ENCODE measurements around the gene GGCX. TPM values are rescaled to one million over a fixed set of nuclear protein-coding genes. Genes with fewer than 3 reads are reported as not detected.

GGCX gene
- total RNA-seq, 2 donors from 2014 or later, result 25.7 to 49.9 TPM

- peak overlapping the region; percentile 27 to 34 for H3K9ac ChIP-seq (ENCODE audit: low read depth in 2 of 2, low read length in 2 of 2)
- H3K4me3 ChIP-seq, result no peak overlapping the region
- H3K4me1 ChIP-seq, result peaks cover 10% of the 10 kb centered on the region
- no peak for TF ChIP-seq CTCF (IDR thresholded peaks at IDR 0.05)
- H3K27me3 ChIP-seq, result no peaks in the 10 kb centered on the region
- no peak for DNase-seq
- H3K9me3 ChIP-seq, result no peaks in the 10 kb centered on the region
- intact Hi-C loops (cut with DNase I), result no loop called here
- H3K36me3 ChIP-seq, result no peaks in the 10 kb centered on the region
- peak overlapping the region; percentile 55 for H3K27ac ChIP-seq
These were observed 54.5 kb downstream of the GGCX start for GRCh38 chr2:85506768-85507181.

- no peaks in the 10 kb centered on the region for H3K9me3 ChIP-seq
- no peak for DNase-seq
- peaks cover 7% of the 10 kb centered on the region for H3K4me1 ChIP-seq
- peak overlapping the region; percentile 2 for H3K27ac ChIP-seq
- H3K9ac ChIP-seq (ENCODE audit: low read depth in 2 of 2, low read length in 2 of 2), result no peak overlapping the region
- TF ChIP-seq CTCF (IDR thresholded peaks at IDR 0.05), result no peak
- no peaks in the 10 kb centered on the region for H3K36me3 ChIP-seq
- H3K4me3 ChIP-seq, result no peak overlapping the region
- H3K27me3 ChIP-seq, result no peaks in the 10 kb centered on the region
- intact Hi-C loops (cut with DNase I), result no loop called here
These were observed 55.6 kb downstream of the GGCX start for GRCh38 chr2:85505551-85506238.

GRCh38 chr2:85504778-85505261 is 56.5 kb downstream of the GGCX start:
- Histone ChIP-seq H3K4me3 (no peak overlapping the region), H3K9me3 (no peaks in the 10 kb centered on the region), H3K9ac (ENCODE audit: low read depth in 2 of 2, low read length in 2 of 2) (no peak overlapping the region), H3K4me1 (peaks cover 7% of the 10 kb centered on the region), H3K27ac (no peak overlapping the region), H3K27me3 (no peaks in the 10 kb centered on the region), H3K36me3 (no peaks in the 10 kb centered on the region)
- TF ChIP-seq CTCF (IDR thresholded peaks at IDR 0.05), result no peak
- no peak for DNase-seq
- intact Hi-C loops (cut with DNase I), result no loop called here

GRCh38 chr2:85503851-85504777 is 57.2 kb downstream of the GGCX start:
- Histone ChIP-seq H3K27ac (peak overlapping the region; percentile 18), H3K9me3 (no peaks in the 10 kb centered on the region), H3K4me3 (no peak overlapping the region), H3K4me1 (peaks cover 12% of the 10 kb centered on the region), H3K27me3 (no peaks in the 10 kb centered on the region), H3K36me3 (no peaks in the 10 kb centered on the region), H3K9ac (ENCODE audit: low read depth in 2 of 2, low read length in 2 of 2) (no peak overlapping the region)
- intact Hi-C loops (cut with DNase I), result no loop called here
- no peak for TF ChIP-seq CTCF (IDR thresholded peaks at IDR 0.05)
- no peak for DNase-seq

GRCh38 chr2:85503168-85503850 is 58.0 kb downstream of the GGCX start:
- H3K4me1 ChIP-seq, result peaks cover 12% of the 10 kb centered on the region
- no peaks in the 10 kb centered on the region for H3K27me3 ChIP-seq
- peak; percentile 63 for DNase-seq
- H3K27ac ChIP-seq, result peak overlapping the region; percentile 18
- H3K4me3 ChIP-seq, result no peak overlapping the region
- no peak for TF ChIP-seq CTCF (IDR thresholded peaks at IDR 0.05)
- intact Hi-C loops (cut with DNase I), result no loop called here
- peak overlapping the region in 1 of 2 donors; percentile 60 for H3K9ac ChIP-seq (ENCODE audit: low read depth in 2 of 2, low read length in 2 of 2)
- no peaks in the 10 kb centered on the region for H3K36me3 ChIP-seq
- H3K9me3 ChIP-seq, result no peaks in the 10 kb centered on the region

Data from colonic mucosa (tissue), 4 donors.